SK-N-SH (cell line): ENCODE results near the gene EDIL3. TPM values are rescaled to one million over a fixed set of nuclear protein-coding genes. Genes with fewer than 3 reads are reported as not detected.

Experiments used
- CTCF ChIA-PET: fragments of 300-600, 350-600 bp; formaldehyde crosslinking; extraction: SDS; loops from one replicate; lab custom pipeline; 2021; lab: Yijun Ruan, JAX
- POLR2A ChIA-PET: fragments of 350-600 bp; sonication (Branson Sonifier 250); formaldehyde crosslinking; extraction: SDS; loops from one replicate; lab custom pipeline; 2020; ENCODE audit warnings: antibody characterized with exemption, inconsistent platforms; lab: Yijun Ruan, JAX
- DNase-seq: peaks from one replicate; pipeline ENCODE4 v3.0.0; 2012
- H2AFZ ChIP-seq: fragments of 200-600 bp; sonication (generic); 2 replicates; pipeline ENCODE4 v1.8.1; 2016; ENCODE audit warnings: antibody characterized with exemption, mild to moderate bottlenecking, low read depth
- H3F3A ChIP-seq: fragments of 200-600 bp; sonication (generic); replicated peaks from 2 replicates; pipeline ENCODE3; 2016; ENCODE audit warnings: antibody characterized with exemption, mild to moderate bottlenecking; ENCODE audit not compliant: insufficient read depth
- H3K27ac ChIP-seq, 2 experiments: fragments of 200-500 bp in 1 of 2; fragments of 200-600 bp in 1 of 2; sonication (Bioruptor generic) in 1 of 2; sonication (generic), shearing (Covaris generic) in 1 of 2; 2 replicates each; pipeline versions ENCODE4 v1.5.1 to v1.6.1; 2014 to 2016; ENCODE audit warnings: low read depth in 2 of 2, inconsistent platforms in 1 of 2, low read length in 1 of 2, mild to moderate bottlenecking in 1 of 2, mixed read lengths in 1 of 2
- H3K27me3 ChIP-seq: fragments of 200-600 bp; sonication (generic), shearing (Covaris generic); 2 replicates; pipeline ENCODE4 v1.6.1; 2016; ENCODE audit warnings: mixed run types; ENCODE audit not compliant: insufficient read depth
- H3K36me3 ChIP-seq, 2 experiments: fragments of 200-500 bp in 1 of 2; fragments of 200-600 bp in 1 of 2; sonication (Bioruptor generic) in 1 of 2; sonication (generic) in 1 of 2; replicated peaks in 1 of 2; 2 replicates each; pipeline versions ENCODE3 to v1.5.1; 2014 to 2016; ENCODE audit warnings: low read length in 1 of 2, mild to moderate bottlenecking in 1 of 2; ENCODE audit not compliant: insufficient read depth in 2 of 2, control insufficient read depth in 1 of 2
- H3K4me1 ChIP-seq, 2 experiments: fragments of 200-500 bp in 1 of 2; fragments of 200-600 bp in 1 of 2; sonication (Bioruptor generic) in 1 of 2; sonication (generic), shearing (Covaris generic) in 1 of 2; 2 replicates each; pipeline versions ENCODE4 v1.5.1 to v1.6.1; 2014 to 2016; ENCODE audit warnings: low read depth in 1 of 2, low read length in 1 of 2, mixed run types in 1 of 2; ENCODE audit not compliant: insufficient read depth in 2 of 2, control insufficient read depth in 1 of 2
- H3K4me2 ChIP-seq: fragments of 200-600 bp; sonication (generic), shearing (Covaris generic); 2 replicates; pipeline ENCODE4 v1.6.1; 2017; ENCODE audit warnings: mixed run types
- H3K4me3 ChIP-seq, 2 experiments: fragments of 200-500 bp in 1 of 2; fragments of 200-600 bp in 1 of 2; sonication (Bioruptor generic) in 1 of 2; sonication (generic), shearing (Covaris generic) in 1 of 2; 2 replicates each; pipeline versions ENCODE4 v1.5.1 to v1.8.1; 2014 to 2016; ENCODE audit warnings: low read depth in 2 of 2, inconsistent platforms in 1 of 2, low read length in 1 of 2, mild to moderate bottlenecking in 1 of 2, mixed read lengths in 1 of 2, moderate library complexity in 1 of 2
- H3K79me2 ChIP-seq: fragments of 200-600 bp; sonication (generic); 2 replicates; pipeline ENCODE4 v1.8.1; 2017; ENCODE audit warnings: mild to moderate bottlenecking; ENCODE audit not compliant: insufficient read depth
- H3K9ac ChIP-seq: fragments of 200-600 bp; sonication (generic); 2 replicates; pipeline ENCODE4 v1.6.1; 2017; ENCODE audit warnings: mixed run types
- H3K9me2 ChIP-seq: fragments of 200-600 bp; sonication (generic); 2 replicates; pipeline ENCODE4 v1.6.1; 2017; ENCODE audit warnings: mixed run types
- H3K9me3 ChIP-seq: fragments of 200-600 bp; sonication (generic); 2 replicates; pipeline ENCODE4 v1.6.1; 2017; ENCODE audit warnings: mixed run types, mild to moderate bottlenecking, moderate library complexity
- H4K20me1 ChIP-seq: fragments of 200-600 bp; sonication (generic); 2 replicates; pipeline ENCODE4 v1.6.1; 2017; ENCODE audit warnings: mild to moderate bottlenecking, mixed run types; ENCODE audit not compliant: insufficient read depth
- ELF1 ChIP-seq: IDR thresholded peaks from 2 replicates; pipeline ENCODE4 v1.4.0; 2012
- EP300 ChIP-seq, 2 experiments: IDR thresholded peaks; 2 replicates each; pipeline versions ENCODE4 v1.4.0 to v1.6.1; 2012; ENCODE audit warnings: borderline replicate concordance in 1 of 2, low read depth in 1 of 2, low read length in 1 of 2
- FOSL2 ChIP-seq: IDR thresholded peaks from 2 replicates; pipeline ENCODE4 v1.4.0; 2012; ENCODE audit warnings: low read depth, mild to moderate bottlenecking, moderate library complexity, borderline replicate concordance
- FOXJ3 ChIP-seq: sonication (generic); formaldehyde crosslinking; IDR thresholded peaks from 2 replicates; pipeline ENCODE4 v1.5.1; 2020; ENCODE audit warnings: mild to moderate bottlenecking, missing genetic modification reagents
- FOXM1 ChIP-seq: IDR thresholded peaks from 2 replicates; pipeline ENCODE4 v1.4.0; 2012; ENCODE audit warnings: low read depth, mild to moderate bottlenecking
- GATA2 ChIP-seq: sonication (generic); formaldehyde crosslinking; IDR thresholded peaks from 2 replicates; pipeline ENCODE4 v1.5.0; 2020; ENCODE audit warnings: mild to moderate bottlenecking, missing genetic modification reagents
- JUND ChIP-seq: IDR thresholded peaks from 2 replicates; pipeline ENCODE4 v1.4.0; 2012
- MEF2A ChIP-seq: IDR thresholded peaks from 2 replicates; pipeline ENCODE4 v1.4.0; 2012; ENCODE audit warnings: low read depth, borderline replicate concordance
- MXI1 ChIP-seq: IDR thresholded peaks from 2 replicates; pipeline ENCODE4 v1.6.1; 2012; ENCODE audit warnings: mild to moderate bottlenecking, low read depth, low read length, improper control_type of control experiment
- NRF1 ChIP-seq: IDR thresholded peaks from 2 replicates; pipeline ENCODE4 v1.6.1; 2012; ENCODE audit warnings: low read depth, mild to moderate bottlenecking, low read length
- POLR2AphosphoS5 ChIP-seq: IDR thresholded peaks from 2 replicates; pipeline ENCODE4 v1.6.1; 2012; ENCODE audit warnings: low read depth, low read length
- RFX5 ChIP-seq: IDR thresholded peaks from 2 replicates; pipeline ENCODE4 v1.6.1; 2012; ENCODE audit warnings: mild to moderate bottlenecking, improper control_type of control experiment, low read length
- RXRA ChIP-seq: IDR thresholded peaks from 2 replicates; pipeline ENCODE4 v1.4.0; 2012; ENCODE audit warnings: low read depth, mild to moderate bottlenecking, borderline replicate concordance
- TCF12 ChIP-seq: IDR thresholded peaks from 2 replicates; pipeline ENCODE4 v1.4.0; 2012
- TEAD4 ChIP-seq: IDR thresholded peaks from 2 replicates; pipeline ENCODE4 v1.4.0; 2012; ENCODE audit warnings: mild to moderate bottlenecking, borderline replicate concordance; ENCODE audit not compliant: insufficient read depth
- USF1 ChIP-seq: IDR thresholded peaks from 2 replicates; pipeline ENCODE4 v1.4.0; 2012; ENCODE audit warnings: low read depth, borderline replicate concordance
- YY1 ChIP-seq: IDR thresholded peaks from 2 replicates; pipeline ENCODE4 v1.4.0; 2012; ENCODE audit warnings: low read depth, mild to moderate bottlenecking
- ZBTB33 ChIP-seq: IDR thresholded peaks from 2 replicates; pipeline ENCODE4 v1.4.0; 2012; ENCODE audit warnings: low read depth, borderline replicate concordance
- WGBS: methylation state at CpG from one replicate; pipeline ENCODE4 v1.1.6; 2017; ENCODE audit warnings: low lambda C conversion rate; 5-methylcytosine and 5-hydroxymethylcytosine counted together
- polyA plus RNA-seq, 3 experiments: library from polyadenylated mRNA; depleted of rRNA; stranded (reverse); fragments of >200 nt; gene quantifications; 2 replicates each; pipeline ENCODE4 v1.2.3, GENCODE V29; 2012
- TF ChIP-seq, protein P1 (sequence below): fragments of 150-350 bp; IDR thresholded peaks from 2 replicates; pipeline ENCODE4 v1.6.1; 2016; ENCODE audit warnings: mild to moderate bottlenecking, low read depth, low read length
- TF ChIP-seq, protein P2 (sequence below): fragments of 150-350 bp; IDR thresholded peaks from 2 replicates; pipeline ENCODE4 v1.6.1; 2017; ENCODE audit warnings: antibody characterized with exemption, low read length, low read depth, borderline replicate concordance

Gene EDIL3
- polyA plus RNA-seq, 1 of the 3 experiments (the other 2 are of a cell fraction): 51.5 TPM

- H3K36me3 ChIP-seq: peaks cover 0 to 5% of the 10 kb centered on the region in 2 experiments
- no peaks in the 10 kb centered on the region for H3K79me2 ChIP-seq
- no peak overlapping the region for H3K4me2 ChIP-seq
- no peak overlapping the region for H3K9ac ChIP-seq
- peaks cover 3% of the 10 kb centered on the region for H3F3A ChIP-seq
- no peak overlapping the region for H3K27ac ChIP-seq
- ChIA-PET POLR2A (no interaction called here), CTCF (no interaction called here)
- peaks cover 0 to 6% of the 10 kb centered on the region in 2 experiments; a peak in 1 of 4 replicates for H3K4me1 ChIP-seq
- no peak for DNase-seq
- no peaks in the 10 kb centered on the region for H3K27me3 ChIP-seq
- no peaks in the 10 kb centered on the region for H4K20me1 ChIP-seq
- no peak overlapping the region for H3K4me3 ChIP-seq
- WGBS: 71% methylated on average over 3 of the region's 3 CpGs
- TF ChIP-seq ZBTB33: no peak
- TF ChIP-seq FOXJ3 (CRISPR knock-in tag): no peak
- TF ChIP-seq TCF12: no peak
- TF ChIP-seq GATA2 (CRISPR knock-in tag): no peak
- TF ChIP-seq USF1: no peak
- no peak for TF ChIP-seq NRF1
- TF ChIP-seq JUND: no peak
- no peak for TF ChIP-seq POLR2AphosphoS5
- no peak for TF ChIP-seq TEAD4
- TF ChIP-seq RFX5: no peak
- no peak for TF ChIP-seq RXRA
- 0 out of 2 replicates have a peak, but pooled peaks cover 4% of the 10 kb centered on the region for H3K9me3 ChIP-seq
- H3K9me2 ChIP-seq: no peaks in the 10 kb centered on the region
- H2AFZ ChIP-seq: no peak overlapping the region
Measured at GRCh38 chr5:84430863-84431663, 46.4 kb upstream of the EDIL3 start.

DNA sequence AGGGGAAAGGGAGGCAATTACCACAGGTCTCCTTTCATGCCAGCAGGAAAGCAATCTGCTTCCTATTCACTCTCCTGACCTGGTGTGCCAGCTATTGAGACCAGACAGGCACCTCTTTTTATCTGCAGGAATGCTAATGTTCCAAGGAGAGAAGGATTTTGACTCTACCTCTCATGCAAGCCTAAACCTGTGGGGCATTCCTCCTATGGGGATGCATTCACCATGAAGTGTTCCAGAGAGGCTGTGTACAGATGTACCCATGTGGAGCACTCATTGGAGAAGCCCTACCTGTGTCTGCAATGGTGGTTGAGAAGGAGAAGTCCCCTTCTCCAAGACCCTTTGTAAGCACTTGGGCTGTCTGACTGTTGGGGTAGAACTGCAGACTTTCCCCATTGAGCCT, 45.4 kb upstream of the EDIL3 start:
- Histone ChIP-seq H3K79me2 (no peaks in the 10 kb centered on the region), H3K36me3 (peaks cover 0 to 5% of the 10 kb centered on the region in 2 experiments), H3K4me2 (no peak overlapping the region), H3K9me2 (no peaks in the 10 kb centered on the region), H3K27me3 (no peaks in the 10 kb centered on the region), H3K27ac (no peak overlapping the region), H2AFZ (no peak overlapping the region), H3K9me3 (0 out of 2 replicates have a peak, but pooled peaks cover 4% of the 10 kb centered on the region), H3F3A (peaks cover 3% of the 10 kb centered on the region), H3K9ac (no peak overlapping the region), H3K4me3 (no peak overlapping the region), H4K20me1 (no peaks in the 10 kb centered on the region), H3K4me1 (peaks cover 0 to 6% of the 10 kb centered on the region in 2 experiments; a peak in 1 of 4 replicates)
- DNase-seq: no peak
- ChIA-PET POLR2A (no interaction called here), CTCF (no interaction called here)
- TF ChIP-seq, protein P1, sequence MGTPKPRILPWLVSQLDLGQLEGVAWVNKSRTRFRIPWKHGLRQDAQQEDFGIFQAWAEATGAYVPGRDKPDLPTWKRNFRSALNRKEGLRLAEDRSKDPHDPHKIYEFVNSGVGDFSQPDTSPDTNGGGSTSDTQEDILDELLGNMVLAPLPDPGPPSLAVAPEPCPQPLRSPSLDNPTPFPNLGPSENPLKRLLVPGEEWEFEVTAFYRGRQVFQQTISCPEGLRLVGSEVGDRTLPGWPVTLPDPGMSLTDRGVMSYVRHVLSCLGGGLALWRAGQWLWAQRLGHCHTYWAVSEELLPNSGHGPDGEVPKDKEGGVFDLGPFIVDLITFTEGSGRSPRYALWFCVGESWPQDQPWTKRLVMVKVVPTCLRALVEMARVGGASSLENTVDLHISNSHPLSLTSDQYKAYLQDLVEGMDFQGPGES: no peak
- TF ChIP-seq EP300 (IDR thresholded peaks at IDR 0.05; ENCODE audit: borderline replicate concordance in 1 of 2, low read depth in 1 of 2, low read length in 1 of 2): no peak
- no peak for TF ChIP-seq MXI1
- TF ChIP-seq YY1: no peak
- no peak for TF ChIP-seq MEF2A
- TF ChIP-seq ELF1: no peak
- no peak for TF ChIP-seq FOSL2
- TF ChIP-seq, protein P2, sequence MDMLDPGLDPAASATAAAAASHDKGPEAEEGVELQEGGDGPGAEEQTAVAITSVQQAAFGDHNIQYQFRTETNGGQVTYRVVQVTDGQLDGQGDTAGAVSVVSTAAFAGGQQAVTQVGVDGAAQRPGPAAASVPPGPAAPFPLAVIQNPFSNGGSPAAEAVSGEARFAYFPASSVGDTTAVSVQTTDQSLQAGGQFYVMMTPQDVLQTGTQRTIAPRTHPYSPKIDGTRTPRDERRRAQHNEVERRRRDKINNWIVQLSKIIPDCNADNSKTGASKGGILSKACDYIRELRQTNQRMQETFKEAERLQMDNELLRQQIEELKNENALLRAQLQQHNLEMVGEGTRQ: no peak
- no peak for TF ChIP-seq FOXM1
